ENCODE results near the gene STX4. TPM values are rescaled to one million over a fixed set of nuclear protein-coding genes. Genes with fewer than 3 reads are reported as not detected.

STX4 gene
- polyA plus RNA-seq, 2 of the 4 experiments (the other 2 are of a cell fraction), result 39.7 to 73.9 TPM

DNA sequence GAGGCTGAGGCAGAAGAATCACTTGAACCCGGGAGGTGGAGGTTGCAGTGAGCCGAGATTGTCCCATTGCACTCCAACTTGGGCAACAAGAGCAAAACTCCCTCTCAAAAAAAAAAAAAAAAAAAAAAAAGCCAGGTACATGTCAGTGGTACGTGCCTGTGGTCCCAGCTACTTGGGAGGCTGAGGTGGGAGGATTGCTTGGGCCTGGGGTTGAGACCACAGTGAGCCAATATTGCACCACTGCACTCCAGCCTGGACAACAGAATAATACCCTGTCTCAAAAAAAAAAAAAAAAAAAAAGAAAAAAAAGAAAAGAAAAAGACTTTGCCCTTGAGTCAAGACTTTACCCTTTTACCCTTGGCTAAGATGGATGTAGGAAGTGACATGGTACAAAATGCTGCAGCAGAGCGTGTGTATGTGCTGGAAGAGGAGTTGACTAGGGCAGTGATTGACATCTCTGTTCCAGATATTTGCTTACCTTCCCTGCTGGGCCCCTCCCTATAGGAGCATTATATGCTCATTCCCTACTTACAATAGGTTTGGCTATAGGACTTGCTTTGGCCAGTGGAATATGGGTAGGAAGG is 10.6 kb downstream of the STX4 start:
- Histone ChIP-seq H3K9me3 (no peaks in the 10 kb centered on the region), H3K4me3 (no peak overlapping the region), H3K4me1 (no peaks in the 10 kb centered on the region), H3K4me2 (no peak overlapping the region), H3K27ac (no peak overlapping the region)
- no peak for ATAC-seq
- CTCF ChIA-PET, result interaction anchor here (0.7 to 4.7 kb wide), 3 partner anchors 59 to 396 kb away, joined by 3 to 22 read pairs (median 3); partner anchors contain the start of gene HSD3B7
- no peak for DNase-seq (ENCODE audit: low read depth in 1 of 2, low spot score in 1 of 2)
- no peak for FAIRE-seq
- no peak for TF ChIP-seq FOXS1 (CRISPR knock-in tag; IDR thresholded peaks at IDR 0.05)
- no peak for TF ChIP-seq CBX8 (IDR thresholded peaks at IDR 0.05)
- no peak for TF ChIP-seq JUN (IDR thresholded peaks at IDR 0.05)
- TF ChIP-seq NR3C1 (IDR thresholded peaks at IDR 0.05), result no peak
- TF ChIP-seq CHD2 (IDR thresholded peaks at IDR 0.05; ENCODE audit: low read length, partially characterized antibody), result no peak
- TF ChIP-seq ESRRA (IDR thresholded peaks at IDR 0.05; ENCODE audit: borderline replicate concordance, low read length), result no peak
- 91% methylated on average over 4 of the region's 4 CpGs for WGBS (ENCODE audit: missing lambda C conversion rate)
- POLR2A ChIA-PET, result interaction anchor here (0.6 kb wide), 1 partner anchor 173 kb away, joined by 3 read pairs; no protein-coding TSS in a partner anchor

DNA sequence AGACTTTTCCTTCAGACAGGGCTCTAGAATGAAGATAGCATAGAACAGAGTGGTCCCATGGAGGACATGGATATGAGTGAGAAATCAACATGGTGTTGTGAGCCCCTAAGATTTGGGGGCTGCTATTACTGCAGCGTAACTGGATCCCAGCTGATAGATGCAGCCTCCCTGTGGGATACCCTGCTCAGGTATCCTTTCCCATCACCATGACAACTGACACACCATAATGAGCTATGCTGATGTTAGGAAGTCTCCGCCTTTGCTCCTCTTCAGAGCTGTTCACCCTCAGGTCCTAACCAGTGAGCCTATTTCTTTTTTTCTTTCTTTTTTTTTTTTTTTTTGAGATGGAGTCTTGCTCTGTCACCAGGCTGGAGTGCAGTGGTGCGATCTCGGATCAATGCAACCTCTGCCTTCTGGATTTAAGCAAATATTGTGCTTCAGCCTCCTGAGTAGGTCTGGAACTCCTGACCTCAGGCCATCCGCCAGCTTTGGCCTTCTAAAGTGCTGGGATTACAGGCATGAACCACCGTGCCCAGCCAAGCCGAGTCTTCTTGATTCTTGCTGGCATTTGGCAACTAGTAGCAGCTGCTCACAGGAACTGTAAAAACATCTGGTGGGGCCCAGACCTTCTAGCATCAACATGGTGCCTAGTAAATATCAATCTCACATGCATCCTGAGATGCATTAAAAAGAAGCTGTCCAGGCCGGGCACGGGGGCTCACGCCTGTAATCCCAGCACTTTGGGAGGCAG is 17.1 kb downstream of the STX4 start:
- Histone ChIP-seq H3K4me2 (no peak overlapping the region), H3K4me1 (peaks cover 18% of the 10 kb centered on the region), H3K9me3 (no peaks in the 10 kb centered on the region), H3K27ac (peak overlapping the region in 1 of 2 experiments; percentile 88; a peak in 3 of 6 replicates), H3K4me3 (no peak overlapping the region)
- WGBS (ENCODE audit: missing lambda C conversion rate), result 92% methylated on average over 10 of the region's 10 CpGs
- ChIA-PET POLR2A (interaction anchor here (1.0 kb wide), 2 partner anchors 9 to 24 kb away, joined by 3 read pairs; partner anchors contain the start of genes ZNF646 and ZNF668), CTCF (interaction anchor here (0.8 to 2.2 kb wide), 8 partner anchors 10 to 96 kb away, joined by 3 to 13 read pairs (median 4); partner anchors contain the start of gene HSD3B7)
- FAIRE-seq, result no peak
- ATAC-seq, result no peak
- no peak for TF ChIP-seq PHF8 (IDR thresholded peaks at IDR 0.05; ENCODE audit: borderline replicate concordance, low read depth)
- no peak for TF ChIP-seq RARB (CRISPR knock-in tag; IDR thresholded peaks at IDR 0.05)
- TF ChIP-seq ZNF302 (CRISPR knock-in tag; IDR thresholded peaks at IDR 0.05), result no peak
- TF ChIP-seq RNF2 (IDR thresholded peaks at IDR 0.05; ENCODE audit: borderline replicate concordance, low read depth), result no peak
- TF ChIP-seq, protein P1, sequence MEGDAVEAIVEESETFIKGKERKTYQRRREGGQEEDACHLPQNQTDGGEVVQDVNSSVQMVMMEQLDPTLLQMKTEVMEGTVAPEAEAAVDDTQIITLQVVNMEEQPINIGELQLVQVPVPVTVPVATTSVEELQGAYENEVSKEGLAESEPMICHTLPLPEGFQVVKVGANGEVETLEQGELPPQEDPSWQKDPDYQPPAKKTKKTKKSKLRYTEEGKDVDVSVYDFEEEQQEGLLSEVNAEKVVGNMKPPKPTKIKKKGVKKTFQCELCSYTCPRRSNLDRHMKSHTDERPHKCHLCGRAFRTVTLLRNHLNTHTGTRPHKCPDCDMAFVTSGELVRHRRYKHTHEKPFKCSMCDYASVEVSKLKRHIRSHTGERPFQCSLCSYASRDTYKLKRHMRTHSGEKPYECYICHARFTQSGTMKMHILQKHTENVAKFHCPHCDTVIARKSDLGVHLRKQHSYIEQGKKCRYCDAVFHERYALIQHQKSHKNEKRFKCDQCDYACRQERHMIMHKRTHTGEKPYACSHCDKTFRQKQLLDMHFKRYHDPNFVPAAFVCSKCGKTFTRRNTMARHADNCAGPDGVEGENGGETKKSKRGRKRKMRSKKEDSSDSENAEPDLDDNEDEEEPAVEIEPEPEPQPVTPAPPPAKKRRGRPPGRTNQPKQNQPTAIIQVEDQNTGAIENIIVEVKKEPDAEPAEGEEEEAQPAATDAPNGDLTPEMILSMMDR (IDR thresholded peaks at IDR 0.05), result no peak
- no peak for TF ChIP-seq HOXA7 (CRISPR knock-in tag; IDR thresholded peaks at IDR 0.05)
- TF ChIP-seq, protein P2, sequence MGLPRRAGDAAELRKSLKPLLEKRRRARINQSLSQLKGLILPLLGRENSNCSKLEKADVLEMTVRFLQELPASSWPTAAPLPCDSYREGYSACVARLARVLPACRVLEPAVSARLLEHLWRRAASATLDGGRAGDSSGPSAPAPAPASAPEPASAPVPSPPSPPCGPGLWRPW (IDR thresholded peaks at IDR 0.05), result no peak
- no peak for TF ChIP-seq HOXB13 (CRISPR knock-in tag; IDR thresholded peaks at IDR 0.05; ENCODE audit: low read depth)
- no peak for TF ChIP-seq SMC3 (IDR thresholded peaks at IDR 0.05)
- TF ChIP-seq RAD21 (conservative IDR thresholded peaks at IDR 0.05 in 1 of 2, IDR thresholded peaks at IDR 0.05 in 1 of 2), result no peak
- TF ChIP-seq CBX8 (IDR thresholded peaks at IDR 0.05), result no peak
- TF ChIP-seq MAZ (IDR thresholded peaks at IDR 0.05; ENCODE audit: borderline replicate concordance, low read depth, low read length), result no peak
- no peak for TF ChIP-seq TFCP2L1 (CRISPR knock-in tag; IDR thresholded peaks at IDR 0.05)
- no peak for TF ChIP-seq HDAC2 (IDR thresholded peaks at IDR 0.05)
- TF ChIP-seq, protein P3, sequence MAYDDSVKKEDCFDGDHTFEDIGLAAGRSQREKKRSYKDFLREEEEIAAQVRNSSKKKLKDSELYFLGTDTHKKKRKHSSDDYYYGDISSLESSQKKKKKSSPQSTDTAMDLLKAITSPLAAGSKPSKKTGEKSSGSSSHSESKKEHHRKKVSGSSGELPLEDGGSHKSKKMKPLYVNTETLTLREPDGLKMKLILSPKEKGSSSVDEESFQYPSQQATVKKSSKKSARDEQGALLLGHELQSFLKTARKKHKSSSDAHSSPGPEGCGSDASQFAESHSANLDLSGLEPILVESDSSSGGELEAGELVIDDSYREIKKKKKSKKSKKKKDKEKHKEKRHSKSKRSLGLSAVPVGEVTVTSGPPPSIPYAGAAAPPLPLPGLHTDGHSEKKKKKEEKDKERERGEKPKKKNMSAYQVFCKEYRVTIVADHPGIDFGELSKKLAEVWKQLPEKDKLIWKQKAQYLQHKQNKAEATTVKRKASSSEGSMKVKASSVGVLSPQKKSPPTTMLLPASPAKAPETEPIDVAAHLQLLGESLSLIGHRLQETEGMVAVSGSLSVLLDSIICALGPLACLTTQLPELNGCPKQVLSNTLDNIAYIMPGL (CRISPR knock-in tag; IDR thresholded peaks at IDR 0.05; ENCODE audit: borderline replicate concordance), result no peak
- TF ChIP-seq EHF (CRISPR knock-in tag; IDR thresholded peaks at IDR 0.05), result no peak
- TF ChIP-seq ZC3H11A (IDR thresholded peaks at IDR 0.05), result no peak
- TF ChIP-seq POLR2AphosphoS2 (conservative IDR thresholded peaks at IDR 0.05; ENCODE audit: low read length), result no peak
- no peak for TF ChIP-seq EHMT2 (IDR thresholded peaks at IDR 0.05; ENCODE audit: low read depth)
- no peak for DNase-seq (ENCODE audit: low read depth in 1 of 2, low spot score in 1 of 2)

Measured in A549 (cell line).